Epithelial cell of esophagus (primary cell): ENCODE results near the gene TRIM23.

Experiments used
- DNase-seq: peaks from one replicate; pipeline ENCODE4 v3.0.0; 2010; ENCODE audit warnings: low read depth
- H3K4me3 ChIP-seq: 2 replicates; pipeline ENCODE4 v1.5.1; 2011; ENCODE audit warnings: mild to moderate bottlenecking, low read length, control low read depth
- CTCF ChIP-seq: IDR thresholded peaks from 2 replicates; pipeline ENCODE4 v1.5.1; 2011; ENCODE audit warnings: low read depth, mild to moderate bottlenecking, low read length, control low read depth, inconsistent platforms; ENCODE audit not compliant: insufficient read depth; ENCODE audit errors: missing control alignments

Gene TRIM23

DNA sequence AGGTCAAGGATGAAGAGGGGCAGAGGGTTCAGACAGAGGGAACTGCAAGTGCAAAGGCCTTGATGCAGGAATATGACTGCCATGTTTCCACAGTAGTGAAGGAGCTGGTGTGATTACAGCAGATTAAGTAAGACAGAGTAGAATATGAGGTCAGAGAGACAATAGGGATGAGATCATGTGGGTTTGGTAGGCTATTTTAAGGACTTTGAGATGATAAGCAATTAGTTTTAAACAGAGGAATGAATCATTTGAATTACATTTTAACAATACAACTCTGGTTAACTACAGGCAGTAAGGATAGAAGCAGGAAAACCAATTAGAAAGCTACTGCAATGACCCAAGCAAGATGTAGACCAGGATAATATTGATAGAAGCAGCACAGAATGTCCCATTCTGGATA, 68.8 kb downstream of the TRIM23 start:
- TF ChIP-seq CTCF: no peak
- DNase-seq: no peak
- H3K4me3 ChIP-seq: no peak overlapping the region

DNA sequence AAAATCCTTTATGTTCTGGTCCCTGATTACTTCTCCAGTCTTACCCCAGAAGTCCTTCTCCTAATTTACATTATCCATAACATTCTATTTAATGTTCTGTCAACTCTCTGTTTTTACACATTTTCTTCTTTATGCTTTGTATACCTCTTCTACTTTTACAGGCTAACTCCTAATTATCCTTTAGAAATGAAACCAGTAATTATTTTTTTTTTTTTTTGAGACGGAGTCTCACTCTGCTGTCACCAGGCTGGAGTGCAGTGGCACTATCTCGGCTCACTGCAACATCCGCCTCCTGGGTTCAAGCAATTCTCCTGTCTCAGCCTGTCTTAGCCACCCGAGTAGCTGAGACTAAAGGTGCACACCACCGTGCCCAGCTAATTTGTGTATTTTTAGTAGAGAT, 70.2 kb downstream of the TRIM23 start:
- H3K4me3 ChIP-seq: no peak overlapping the region
- no peak for DNase-seq
- no peak for TF ChIP-seq CTCF

DNA sequence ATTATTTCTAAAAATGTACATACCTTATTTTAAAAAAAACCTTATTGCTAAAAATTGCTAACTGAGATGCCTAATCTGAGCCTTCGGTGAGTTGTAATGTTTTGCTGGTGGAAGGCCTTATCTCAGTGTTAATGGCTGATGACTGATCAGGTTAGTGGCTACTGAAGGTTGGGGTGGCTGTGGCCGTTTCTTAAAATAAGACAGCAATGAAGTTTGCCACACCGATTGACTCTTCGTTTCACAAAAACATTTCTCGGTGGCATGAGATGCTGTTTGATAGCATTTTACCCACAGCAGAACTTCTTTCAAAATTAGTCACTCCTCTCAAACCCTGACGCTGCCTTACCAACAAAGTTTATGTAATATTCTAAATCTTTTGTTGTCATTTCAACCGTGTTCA, 75.9 kb downstream of the TRIM23 start:
- DNase-seq: no peak
- no peak overlapping the region for H3K4me3 ChIP-seq
- no peak for TF ChIP-seq CTCF

DNA sequence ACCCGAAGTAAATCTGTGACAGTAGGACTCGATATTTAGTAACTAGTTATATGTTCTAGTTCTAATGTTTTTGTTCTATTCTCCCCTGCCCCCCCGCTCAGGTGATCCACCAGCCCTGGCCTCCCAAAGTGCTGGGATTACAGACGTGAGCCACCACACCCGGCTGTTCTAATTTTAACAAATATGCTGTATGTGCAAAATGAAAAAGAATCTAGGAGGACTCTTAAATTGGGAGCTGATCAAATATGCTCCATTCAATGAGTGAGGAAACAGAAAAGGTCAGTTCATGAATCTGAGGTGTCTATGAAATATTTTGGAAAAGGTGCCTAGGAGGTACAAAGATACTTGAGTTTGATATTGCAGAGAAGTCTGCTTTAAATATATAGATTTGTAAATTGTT, 78.0 kb downstream of the TRIM23 start:
- no peak for TF ChIP-seq CTCF
- no peak for DNase-seq
- H3K4me3 ChIP-seq: no peak overlapping the region

DNA sequence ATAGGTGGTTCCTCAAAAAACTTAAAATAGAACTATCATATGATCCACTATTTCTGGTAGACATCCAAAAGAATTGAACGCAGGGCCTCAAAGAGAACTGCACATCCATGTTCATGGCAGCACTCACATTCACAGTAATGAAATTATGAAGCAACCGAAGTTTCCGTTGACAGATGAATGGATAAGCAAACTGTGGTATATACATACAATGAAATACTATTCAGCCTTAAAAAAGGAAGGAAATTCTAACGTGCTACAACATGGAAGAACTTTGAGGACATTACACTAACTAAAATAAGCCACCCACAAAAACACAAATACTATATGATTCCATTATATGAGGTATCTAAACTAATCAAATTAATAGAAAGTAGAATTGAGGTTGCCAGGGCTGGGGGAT, 79.7 kb downstream of the TRIM23 start:
- no peak overlapping the region for H3K4me3 ChIP-seq
- TF ChIP-seq CTCF: no peak
- no peak for DNase-seq

GRCh38 chr5:65539827-65540226, 84.3 kb downstream of the TRIM23 start:
- no peak for TF ChIP-seq CTCF
- DNase-seq: peak; percentile 40
- no peak overlapping the region for H3K4me3 ChIP-seq
